Activated CD4-positive, alpha-beta T cell treated with anti-CD3 and anti-CD28 coated beads, Interleukin-10, Interleukin-2, amounts not matched to agents 100 ng/mL and 50 ng/mL, durations not matched to agents 16 hours and 8 hours (primary cell): ENCODE data around the gene C17orf113.

Experiments
- DNase-seq: peaks from one replicate; pipeline ENCODE4 v3.0.0-alpha.2; 2020

The C17orf113 gene

DNA sequence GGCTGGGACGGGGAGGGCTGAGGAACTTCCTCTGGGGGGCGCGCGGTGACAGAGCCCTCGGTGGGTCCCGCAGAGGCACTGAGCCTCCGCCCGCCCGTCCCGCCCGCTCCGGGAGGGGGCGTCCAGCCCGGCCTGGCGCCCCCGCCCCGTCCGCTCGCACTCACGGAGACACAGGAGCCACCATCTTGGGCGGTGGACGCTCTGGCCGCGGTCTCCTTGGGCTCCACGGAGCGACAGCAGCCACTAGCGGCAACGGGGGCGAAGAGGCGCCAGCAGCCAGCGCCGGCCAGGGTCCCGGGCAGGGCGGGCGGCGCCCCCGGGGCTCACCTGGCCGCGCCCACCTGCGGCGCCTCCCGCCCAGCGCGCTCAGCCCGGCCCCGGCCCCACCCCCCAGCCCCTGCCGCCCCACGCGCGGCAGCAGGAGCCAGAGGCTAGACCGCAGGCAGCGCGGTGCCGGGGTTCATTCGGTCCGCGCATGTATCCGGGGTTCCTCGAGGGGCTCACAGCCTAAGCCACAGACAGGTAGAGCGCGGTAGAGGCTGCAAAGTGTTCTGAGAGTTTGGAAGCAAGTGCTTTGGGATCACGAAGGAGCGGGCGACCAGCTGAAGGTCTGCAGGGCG, at the start of gene C17orf113:
Gene C17orf113 (minus strand): TSS at position 209 of the 620 bp plus-strand sequence. CDS start 7,225 bp downstream, outside the sequence.
- peak; percentile 36 for DNase-seq

DNA sequence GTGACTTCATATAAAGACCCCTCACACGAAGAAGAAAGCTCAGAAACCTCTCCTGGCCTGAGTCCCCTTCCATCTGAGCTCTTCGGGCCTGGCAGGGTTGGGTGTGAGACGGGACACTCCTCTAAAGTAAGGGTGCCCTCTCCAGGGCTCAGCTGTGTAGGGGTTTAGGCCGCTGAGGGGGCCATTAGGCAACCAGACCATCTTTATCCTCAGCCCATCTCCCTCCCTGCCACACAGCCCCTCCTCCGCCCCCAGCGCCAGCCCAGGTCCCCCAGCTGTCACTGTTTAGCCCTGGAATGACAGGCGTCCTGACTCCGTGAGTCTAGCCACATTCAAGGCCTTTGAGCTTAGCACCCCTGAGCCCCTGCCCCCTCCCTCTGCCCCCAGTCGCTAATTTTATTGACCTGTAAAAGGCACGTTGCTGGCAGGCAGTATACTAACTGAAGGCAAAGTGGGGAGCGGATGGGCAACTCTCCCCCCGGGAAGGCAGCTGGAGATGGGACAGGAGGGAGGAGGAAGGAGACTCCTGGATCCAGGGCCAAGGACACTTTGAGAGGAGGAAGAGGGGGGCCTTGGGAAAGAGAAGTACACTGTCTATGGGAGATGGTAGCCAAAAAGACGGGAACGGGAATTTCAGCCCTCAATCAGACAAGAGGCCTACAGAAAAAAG, 48.5 kb upstream of the C17orf113 start:
- DNase-seq, result no peak

GRCh38 chr17:42097691-42098631, 47.6 kb upstream of the C17orf113 start, which contains the start of gene ZNF385C:
TSS of gene ZNF385C (minus strand) at chr17:42098473. CDS start at chr17:42063056, 35,417 bp downstream.
- no peak for DNase-seq

- DNase-seq, result no peak
Measured at GRCh38 chr17:42096360-42097111, 46.1 kb upstream of the C17orf113 start.

DNA sequence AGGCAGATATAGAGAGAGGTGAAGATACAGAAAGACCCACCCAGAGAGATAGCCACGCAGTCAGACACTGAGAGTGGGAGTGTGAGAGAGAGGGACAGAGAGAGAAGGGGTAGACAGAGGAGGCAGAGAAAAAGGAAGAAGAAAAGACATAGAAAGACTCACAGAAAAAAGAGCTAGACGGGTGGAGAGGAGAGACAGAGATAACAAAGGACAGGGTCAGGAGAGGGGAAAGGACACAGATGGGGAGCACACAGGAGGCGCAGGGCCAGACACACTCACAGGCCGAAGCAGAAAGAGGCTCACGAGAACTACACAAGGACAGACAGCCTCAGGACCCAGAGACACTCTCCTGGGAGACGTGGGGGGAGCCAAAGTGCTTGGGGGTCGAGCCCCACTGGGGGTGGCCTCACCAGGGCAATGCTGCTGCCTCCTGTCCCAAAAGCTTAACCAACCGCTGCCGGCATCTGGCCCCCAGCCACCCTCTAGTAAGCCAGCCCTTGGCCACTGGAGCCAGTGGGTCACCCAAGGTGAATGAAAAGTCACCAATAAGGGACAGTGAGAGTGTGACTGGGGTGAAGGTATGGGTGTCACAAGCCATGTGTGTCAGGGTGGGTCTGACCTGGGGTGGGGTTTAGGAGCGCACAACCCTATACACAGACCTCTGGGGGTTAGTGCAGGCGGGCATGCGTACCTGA, 44.1 kb upstream of the C17orf113 start:
- DNase-seq, result no peak

DNA sequence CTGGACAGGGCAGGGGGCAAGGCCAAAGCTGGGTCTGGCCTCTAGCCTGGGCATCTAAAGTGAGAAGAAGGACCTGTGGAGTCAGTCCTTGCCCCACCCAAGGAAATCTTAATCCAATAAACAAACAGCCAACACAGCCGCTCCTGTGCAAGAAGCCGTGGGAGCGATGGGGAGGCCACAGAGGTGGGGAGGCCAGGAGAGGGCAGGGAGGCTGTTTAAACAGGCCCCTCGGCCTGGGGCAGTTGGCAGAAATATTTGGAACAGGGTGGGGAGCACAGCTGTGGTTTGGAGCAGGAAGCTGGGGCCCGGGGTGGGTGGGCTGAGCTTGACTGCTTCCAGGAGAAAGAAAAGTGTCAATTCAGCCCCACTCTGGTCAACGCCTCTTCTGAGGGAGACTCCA, 42.5 kb upstream of the C17orf113 start:
- DNase-seq, result no peak

DNA sequence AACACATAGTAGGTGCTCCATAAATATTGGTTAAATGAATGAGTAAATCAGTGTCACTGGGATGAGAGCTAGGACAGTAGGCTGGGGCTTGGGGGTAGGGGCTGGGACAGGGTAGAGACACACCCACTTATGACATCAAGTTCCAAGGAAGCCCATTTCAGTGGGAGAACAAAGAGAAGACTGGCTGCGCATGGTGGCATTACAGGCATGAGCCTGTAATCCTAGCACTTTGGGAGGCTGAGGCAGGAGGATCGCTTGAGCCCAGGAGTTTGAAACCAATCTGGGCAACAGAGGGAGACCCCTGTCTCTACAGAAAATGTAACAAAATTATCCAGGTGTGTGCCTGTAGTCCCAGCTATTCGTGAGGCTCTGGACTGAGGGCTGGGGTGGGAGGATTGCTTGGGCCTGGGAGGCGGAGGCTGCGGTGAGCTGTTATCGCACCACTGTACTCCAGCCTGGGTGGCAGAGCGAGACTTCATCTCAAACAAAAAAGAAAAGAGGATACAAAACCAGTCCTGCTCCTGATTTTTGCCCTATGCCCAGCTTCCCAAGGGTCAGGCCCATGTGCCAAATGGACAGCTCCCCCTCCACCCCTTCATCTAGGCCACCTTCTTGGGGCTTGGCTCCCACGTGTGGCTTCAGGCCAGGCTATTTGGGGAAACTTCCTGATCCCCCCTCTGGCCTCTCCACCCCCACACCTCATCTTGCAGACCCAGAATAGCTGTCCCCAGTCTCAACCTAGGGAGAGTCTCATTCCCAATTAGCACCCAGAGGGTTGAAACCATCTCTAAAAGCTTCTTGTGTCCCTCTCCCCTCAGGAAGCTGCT, 40.8 kb upstream of the C17orf113 start:
- no peak for DNase-seq

GRCh38 chr17:42088736-42089135, 38.3 kb upstream of the C17orf113 start:
- no peak for DNase-seq

DNA sequence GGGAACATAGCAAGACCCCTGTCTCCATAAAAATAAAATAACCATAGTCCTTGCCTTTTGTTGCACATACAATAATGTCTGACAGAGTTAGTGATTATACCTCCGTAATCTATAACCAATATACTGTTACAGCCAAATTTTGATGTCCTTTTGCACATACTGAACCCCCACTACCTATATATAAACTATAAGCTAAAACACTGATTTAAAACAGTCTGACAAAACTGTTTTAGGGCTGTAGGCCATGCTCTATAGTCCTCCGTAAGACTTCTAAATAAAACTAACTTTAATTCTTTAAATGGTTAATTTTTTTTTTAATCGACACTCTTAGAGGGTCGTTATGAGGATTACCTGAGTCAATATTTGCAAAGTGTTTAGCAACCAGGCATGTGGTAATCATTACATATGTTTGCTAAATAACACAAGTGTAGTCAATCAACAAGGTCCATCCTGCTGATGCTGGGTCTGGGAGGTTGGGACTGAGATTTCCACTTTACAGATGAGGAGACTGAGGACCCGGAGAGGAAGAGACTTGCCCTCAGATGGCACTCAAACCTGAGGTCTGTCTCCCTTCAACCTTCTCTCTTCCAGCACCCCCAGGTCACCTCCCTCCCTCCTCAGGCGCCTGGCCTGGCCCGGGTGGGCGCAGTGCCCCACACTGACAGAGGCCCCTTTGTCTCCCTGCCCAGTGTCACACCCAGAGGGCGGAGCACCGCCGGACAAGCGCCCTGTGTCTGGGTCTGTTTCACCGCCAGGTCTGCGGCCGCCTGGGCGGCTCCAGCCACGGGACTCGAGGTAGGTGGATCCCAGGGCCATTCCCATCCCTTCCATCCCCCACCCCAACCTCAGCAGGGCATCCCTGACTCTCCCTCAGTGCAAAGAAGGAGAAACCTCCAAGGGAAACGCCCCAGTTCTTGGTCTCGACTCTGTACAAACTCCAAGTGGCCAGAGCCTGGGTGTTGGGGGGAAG, 37.6 kb upstream of the C17orf113 start:
- no peak for DNase-seq

DNA sequence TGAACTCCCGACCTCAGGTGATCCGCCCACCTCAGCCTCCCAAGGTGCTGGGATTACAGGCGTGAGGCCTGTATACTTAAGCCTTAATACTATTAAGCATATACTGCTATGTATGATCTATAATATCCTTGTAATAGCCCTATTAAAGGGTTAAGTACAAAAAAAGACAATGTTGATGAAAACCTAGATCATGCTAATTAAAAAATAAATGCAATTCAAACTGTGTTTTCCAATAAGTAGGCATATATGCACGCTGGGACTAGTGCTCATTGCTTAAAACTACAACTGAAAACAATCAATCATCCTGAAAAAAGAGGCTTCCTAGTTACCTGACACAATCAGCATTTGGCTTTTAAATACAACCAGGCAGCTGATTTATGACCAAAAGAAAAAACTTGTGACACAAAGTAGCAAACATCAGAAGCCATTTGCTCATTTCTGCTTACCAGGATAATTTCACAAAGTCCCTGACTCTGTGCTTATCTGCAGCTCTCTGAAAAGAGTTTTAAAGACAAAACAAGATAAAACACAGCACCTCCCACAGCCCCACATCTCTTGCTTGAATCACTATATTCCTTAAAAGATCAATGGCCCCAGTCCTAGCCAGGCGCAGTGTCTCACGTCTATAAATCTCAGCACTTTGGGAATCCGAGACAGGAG, 36.8 kb upstream of the C17orf113 start:
- no peak for DNase-seq

DNA sequence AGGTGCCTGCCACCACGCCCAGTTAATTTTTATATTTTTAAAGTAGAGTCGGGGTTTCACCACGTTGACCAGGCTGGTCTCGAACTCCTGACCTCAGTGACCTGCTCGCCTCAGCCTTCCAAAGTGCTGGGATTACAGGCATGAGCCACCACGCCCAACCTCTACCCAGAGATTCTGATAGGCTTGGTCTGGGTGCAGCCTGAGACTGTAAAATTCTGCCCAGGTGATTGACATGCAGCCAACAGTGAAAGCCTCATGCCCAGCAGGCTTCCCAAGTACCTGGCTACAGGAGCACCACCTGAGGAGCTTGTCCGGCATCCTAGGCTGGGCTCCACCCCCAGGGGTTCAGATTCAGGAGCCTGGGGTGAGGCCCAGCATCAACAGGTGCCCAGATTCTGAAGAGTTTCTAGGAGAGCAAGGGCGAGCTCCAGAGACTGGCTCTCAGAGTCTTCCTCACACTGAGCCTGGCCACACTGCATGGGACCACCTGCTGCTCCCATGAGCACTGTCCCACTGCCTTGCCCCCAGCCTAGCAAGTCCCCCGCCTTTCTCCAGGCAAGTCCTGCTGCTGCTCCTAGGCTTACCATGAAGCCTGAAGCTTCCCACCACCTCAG, 31.2 kb upstream of the C17orf113 start:
- DNase-seq, result no peak

GRCh38 chr17:42079541-42079940, 29.1 kb upstream of the C17orf113 start:
- DNase-seq, result no peak

DNA sequence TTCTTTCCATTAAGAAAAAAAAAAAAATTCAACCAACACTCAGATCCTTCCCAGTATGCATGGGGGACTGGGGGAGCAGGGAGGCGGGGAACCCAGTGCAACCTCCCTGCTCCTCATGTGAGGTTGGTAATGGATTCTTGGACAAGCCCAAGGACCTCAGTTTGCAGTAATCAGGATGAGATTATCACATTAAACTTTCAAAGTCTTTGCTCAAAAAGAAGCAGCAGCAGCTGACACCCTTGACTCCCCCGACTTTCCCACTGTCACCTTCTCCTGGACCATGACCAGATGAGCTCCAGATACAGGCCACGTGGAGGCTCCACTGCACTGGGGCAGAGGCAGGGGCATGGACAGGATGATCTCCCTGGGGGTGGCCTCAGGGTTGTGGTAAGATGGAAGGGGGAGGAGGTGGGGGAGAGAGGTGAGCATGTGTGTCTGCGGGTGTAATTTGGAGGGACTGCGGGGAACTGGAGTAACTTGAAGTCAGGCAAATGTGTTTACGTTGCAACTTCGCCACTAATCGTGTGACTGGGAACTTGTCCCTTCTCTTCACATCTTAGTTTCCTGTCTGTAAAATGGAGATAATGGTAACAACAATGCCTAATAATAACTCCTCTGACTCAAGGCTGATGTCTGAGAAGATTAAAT, 28.1 kb upstream of the C17orf113 start:
- DNase-seq, result no peak

DNA sequence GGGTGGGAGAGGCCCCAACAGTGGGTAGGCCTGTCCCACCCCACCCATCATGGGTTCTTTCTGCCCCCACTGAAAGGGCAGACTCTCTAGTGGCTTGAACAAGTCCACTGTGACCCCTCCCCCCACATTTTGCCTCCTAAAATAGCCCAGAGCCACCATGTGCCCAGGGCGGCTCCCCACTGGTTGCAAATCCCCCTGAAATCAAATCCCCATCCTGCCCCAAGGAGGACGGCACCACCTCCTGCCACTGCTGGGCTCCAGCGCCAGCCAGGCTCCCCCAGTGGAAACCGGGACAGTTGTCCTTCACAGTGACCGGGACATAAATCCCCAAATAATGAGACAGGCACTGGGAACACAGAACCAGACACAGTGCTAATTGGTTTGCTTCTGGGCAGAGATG, 27.4 kb upstream of the C17orf113 start:
- DNase-seq, result no peak

DNA sequence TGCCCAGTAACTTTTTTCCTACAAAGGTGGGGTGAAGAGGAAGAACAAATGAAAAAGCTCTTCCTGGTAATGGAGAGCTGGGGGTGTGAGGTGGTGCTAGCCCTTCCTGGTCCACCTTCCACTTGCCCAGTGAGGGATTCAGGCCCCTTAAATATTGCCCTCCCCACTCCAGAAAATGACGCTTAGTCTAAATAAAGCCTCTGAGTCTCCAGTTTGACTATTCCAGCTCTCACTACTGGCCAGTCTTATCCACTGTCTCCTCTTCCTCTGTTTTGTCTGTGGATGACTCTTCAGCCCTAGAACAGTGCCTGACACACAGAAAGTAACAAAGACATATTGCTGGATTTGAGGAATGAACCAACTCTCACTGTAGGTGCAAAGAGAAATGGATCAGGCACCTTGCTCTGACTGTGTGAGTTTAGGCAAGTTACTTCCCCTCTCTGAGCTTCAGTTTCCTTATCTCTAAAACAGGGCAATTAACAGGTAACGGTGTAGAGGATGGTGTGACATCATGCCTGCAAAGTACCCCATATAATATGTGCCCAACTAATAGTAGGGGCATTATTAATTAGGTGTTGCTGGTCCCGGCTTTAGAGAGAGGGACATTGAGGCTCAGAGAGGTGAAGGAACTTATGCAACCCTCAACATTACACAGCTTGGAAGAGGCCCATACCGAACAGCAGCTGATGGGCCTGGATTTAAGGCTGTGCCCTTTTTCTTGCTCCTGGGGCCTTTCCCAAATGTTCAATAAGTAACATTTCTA, 26.6 kb upstream of the C17orf113 start:
- no peak for DNase-seq

DNA sequence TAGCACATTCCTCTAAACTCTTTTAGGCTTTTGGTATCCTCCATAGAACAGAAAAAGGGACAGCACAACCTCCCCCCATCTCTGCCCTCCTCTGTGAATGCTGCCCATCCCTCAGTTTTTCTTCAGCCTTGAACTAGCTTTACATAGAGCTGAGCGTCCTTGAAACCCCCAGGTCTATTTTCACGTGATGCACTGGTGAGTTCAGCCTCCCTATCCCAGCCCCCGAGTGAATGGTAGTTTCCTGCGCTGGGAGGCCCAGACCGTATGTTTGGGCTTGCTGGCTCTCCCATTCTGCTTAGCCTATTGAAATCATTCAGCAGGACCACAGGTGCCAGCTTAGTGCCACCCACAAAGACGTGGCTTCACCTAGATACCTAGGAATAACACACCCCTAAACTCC, 25.4 kb upstream of the C17orf113 start:
- DNase-seq, result no peak
